ENCODE measurements around the gene EXOC3. TPM values are rescaled to one million over a fixed set of nuclear protein-coding genes. Genes with fewer than 3 reads are reported as not detected.

The EXOC3 gene
- total and polyA plus RNA-seq, 12 donors = 29.0 to 44.7 (median 40.0) TPM

DNA sequence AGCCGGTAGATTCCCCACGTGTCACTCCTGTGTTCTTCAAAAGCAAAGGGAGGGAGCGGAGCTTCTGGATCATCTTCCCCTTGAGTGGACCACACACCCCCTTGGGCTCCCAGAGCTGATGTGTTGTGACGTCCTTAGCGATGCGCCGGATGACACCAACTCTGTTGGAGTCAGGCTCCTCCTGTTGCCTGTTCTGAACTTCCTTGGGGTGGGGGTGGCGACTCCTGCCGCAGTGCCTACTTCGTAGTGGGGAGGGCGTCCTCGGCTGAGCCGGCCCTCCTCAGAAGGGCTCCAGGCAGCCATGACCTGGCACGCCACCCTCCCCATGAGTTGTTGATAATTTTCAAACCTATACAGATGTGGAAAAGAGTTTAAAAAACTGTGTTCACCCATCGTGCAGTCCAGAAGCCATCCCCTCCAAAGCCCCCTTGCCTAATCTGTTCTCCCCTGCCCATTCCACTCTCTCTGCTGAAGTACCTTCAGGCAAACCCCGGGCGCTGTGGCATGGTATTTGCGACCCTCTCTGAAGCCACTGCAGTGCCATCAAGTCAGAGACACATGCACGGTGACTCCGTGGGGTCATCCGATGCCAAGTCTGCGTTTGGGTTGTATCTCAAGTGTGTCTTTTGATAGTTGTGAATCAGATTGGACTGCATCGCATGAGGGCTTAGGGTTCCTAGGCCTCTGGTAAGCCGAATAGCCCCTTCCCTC, 16.7 kb downstream of the EXOC3 start:
- Histone ChIP-seq H3K27me3 (no peaks in the 10 kb centered on the region), H3K36me3 (peaks cover 0 to 100% (median 22%) of the 10 kb centered on the region in 9 donors), H3K4me3 (no peak overlapping the region), H3K9me3 (no peaks in the 10 kb centered on the region), H3K4me1 (no peaks in the 10 kb centered on the region), H3K27ac (no peak overlapping the region)
- peak in 1 of 2 donors; percentile 6 for DNase-seq
- intact Hi-C loops (cut with DNase I) = no loop called here
- ATAC-seq = no peak
- TF ChIP-seq, protein P1, sequence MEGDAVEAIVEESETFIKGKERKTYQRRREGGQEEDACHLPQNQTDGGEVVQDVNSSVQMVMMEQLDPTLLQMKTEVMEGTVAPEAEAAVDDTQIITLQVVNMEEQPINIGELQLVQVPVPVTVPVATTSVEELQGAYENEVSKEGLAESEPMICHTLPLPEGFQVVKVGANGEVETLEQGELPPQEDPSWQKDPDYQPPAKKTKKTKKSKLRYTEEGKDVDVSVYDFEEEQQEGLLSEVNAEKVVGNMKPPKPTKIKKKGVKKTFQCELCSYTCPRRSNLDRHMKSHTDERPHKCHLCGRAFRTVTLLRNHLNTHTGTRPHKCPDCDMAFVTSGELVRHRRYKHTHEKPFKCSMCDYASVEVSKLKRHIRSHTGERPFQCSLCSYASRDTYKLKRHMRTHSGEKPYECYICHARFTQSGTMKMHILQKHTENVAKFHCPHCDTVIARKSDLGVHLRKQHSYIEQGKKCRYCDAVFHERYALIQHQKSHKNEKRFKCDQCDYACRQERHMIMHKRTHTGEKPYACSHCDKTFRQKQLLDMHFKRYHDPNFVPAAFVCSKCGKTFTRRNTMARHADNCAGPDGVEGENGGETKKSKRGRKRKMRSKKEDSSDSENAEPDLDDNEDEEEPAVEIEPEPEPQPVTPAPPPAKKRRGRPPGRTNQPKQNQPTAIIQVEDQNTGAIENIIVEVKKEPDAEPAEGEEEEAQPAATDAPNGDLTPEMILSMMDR (IDR thresholded peaks at IDR 0.05) = no peak
- 96 to 97% methylated on average over 24 of the region's 24 CpGs for whole genome bisulfite sequencing, 2 donors

DNA sequence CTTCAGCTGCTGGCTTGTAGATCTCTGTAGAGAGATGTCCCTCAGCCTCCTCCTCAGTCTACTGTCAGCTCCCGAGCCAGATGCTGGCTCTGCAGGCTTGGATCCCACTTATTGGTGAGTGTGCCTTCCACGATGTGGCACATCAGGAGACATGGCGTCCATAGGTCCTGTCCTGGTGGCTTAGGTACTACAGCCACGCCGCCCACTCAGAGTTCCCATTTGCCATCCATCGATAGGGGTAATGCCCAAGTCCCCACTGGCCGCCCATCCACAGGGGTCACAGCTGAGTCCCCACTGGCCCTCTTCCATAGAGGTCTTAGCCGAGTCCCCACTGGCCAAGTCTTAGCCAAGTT, 17.3 kb downstream of the EXOC3 start:
- Histone ChIP-seq H3K4me1 (no peaks in the 10 kb centered on the region), H3K4me3 (no peak overlapping the region), H3K9me3 (no peaks in the 10 kb centered on the region), H3K27ac (no peak overlapping the region), H3K27me3 (no peaks in the 10 kb centered on the region), H3K36me3 (peaks cover 0 to 100% (median 28%) of the 10 kb centered on the region in 9 donors)
- 97 to 99% methylated on average over 8 of the region's 8 CpGs for WGBS, 2 donors
- TF ChIP-seq, protein P1 (IDR thresholded peaks at IDR 0.05) = no peak
- no peak for ATAC-seq
- no peak for DNase-seq
- intact Hi-C loops (cut with DNase I) = no loop called here

DNA sequence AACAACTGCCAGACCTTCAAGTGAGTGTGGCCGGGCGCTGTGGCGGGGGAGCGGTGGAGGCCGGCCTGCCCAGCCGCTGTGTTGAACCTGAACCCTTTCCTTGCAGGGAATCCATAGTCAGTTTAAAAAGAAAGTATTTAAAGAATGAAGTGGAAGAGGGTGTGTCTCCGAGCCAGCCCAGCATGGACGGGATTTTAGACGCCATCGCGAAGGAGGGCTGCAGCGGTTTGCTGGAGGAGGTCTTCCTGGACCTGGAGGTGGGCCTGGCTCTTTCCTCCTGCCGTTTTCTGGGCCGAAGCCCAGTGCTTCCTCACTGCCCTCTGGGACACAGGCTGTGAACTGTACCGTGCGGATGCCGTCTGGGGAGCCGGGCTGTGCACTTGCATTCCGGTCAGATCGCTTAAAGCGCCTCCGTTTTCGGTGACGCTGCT, 19.1 kb downstream of the EXOC3 start:
- 95 to 96% methylated on average over 24 of the region's 24 CpGs for WGBS, 2 donors
- Histone ChIP-seq H3K27me3 (no peaks in the 10 kb centered on the region), H3K36me3 (peaks cover 0 to 100% (median 34%) of the 10 kb centered on the region in 9 donors), H3K4me1 (no peaks in the 10 kb centered on the region), H3K27ac (no peak overlapping the region), H3K4me3 (no peak overlapping the region), H3K9me3 (no peaks in the 10 kb centered on the region)
- TF ChIP-seq, protein P1 (IDR thresholded peaks at IDR 0.05) = no peak
- no peak for ATAC-seq
- intact Hi-C loops (cut with DNase I) = no loop called here
- peak in 1 of 2 donors; percentile 3 for DNase-seq

DNA sequence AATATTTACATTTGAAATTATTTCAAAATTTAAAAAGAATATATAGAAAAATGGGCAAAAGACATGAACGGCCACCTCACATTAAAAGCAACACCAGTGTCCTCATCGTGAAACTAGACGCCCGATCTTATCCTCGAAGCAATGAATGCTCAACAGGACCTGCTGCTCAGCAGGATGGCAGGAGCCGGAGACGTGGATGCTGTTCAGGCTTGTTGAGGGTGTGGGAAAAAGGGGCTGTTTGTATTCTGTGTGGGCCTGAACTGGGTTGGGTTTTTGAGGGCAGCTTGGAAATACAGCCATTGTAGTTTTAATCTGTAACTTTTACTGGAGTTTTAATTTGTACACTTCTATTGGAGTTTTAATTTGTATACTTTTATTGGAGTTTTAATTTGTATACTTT, 20.3 kb downstream of the EXOC3 start:
- WGBS, 2 donors = 82% methylated on average over 7 of the region's 7 CpGs
- TF ChIP-seq, protein P1 (IDR thresholded peaks at IDR 0.05) = no peak
- ATAC-seq = no peak
- Histone ChIP-seq H3K4me1 (no peaks in the 10 kb centered on the region), H3K27me3 (no peaks in the 10 kb centered on the region), H3K4me3 (no peak overlapping the region), H3K9me3 (no peaks in the 10 kb centered on the region), H3K36me3 (peaks cover 0 to 89% (median 27%) of the 10 kb centered on the region in 9 donors), H3K27ac (no peak overlapping the region)
- peak in 1 of 2 donors; percentile 4 for DNase-seq
- intact Hi-C loops (cut with DNase I) = no loop called here

Measured in heart right ventricle (tissue), 16 donors.